H1 (cell line): Measurements from ENCODE around the gene ITIH4. TPM values are rescaled to one million over a fixed set of nuclear protein-coding genes. Genes with fewer than 3 reads are reported as not detected.

ENCODE experiments used
- CTCF ChIA-PET: fragments of 300-600 bp; sonication (Branson Sonifier 250); formaldehyde crosslinking; loops from one replicate; lab custom pipeline; 2021; ENCODE audit not compliant: partially characterized antibody; lab: Charles Lee
- POLR2A ChIA-PET: fragments of 300-600 bp; sonication (Branson Sonifier 250); formaldehyde crosslinking; loops from one replicate; lab custom pipeline; 2021; ENCODE audit warnings: inconsistent platforms; ENCODE audit not compliant: partially characterized antibody; lab: Charles Lee
- DNase-seq, 2 experiments: peaks; one replicate each; pipeline versions ENCODE4 v3.0.0 to v3.0.0-alpha.2; 2010 to 2022; ENCODE audit warnings: low spot score in 2 of 2, low read depth in 1 of 2, mixed read lengths in 1 of 2
- FAIRE-seq: peaks from 2 replicates; lab custom pipeline; 2011; peaks lifted over from hg19 to GRCh38; lab: Jason Lieb, UNC
- H2AFZ ChIP-seq: 2 replicates; pipeline ENCODE4 v1.8.1; 2012; ENCODE audit warnings: low read length, inconsistent platforms
- H2AK5ac ChIP-seq: 2 replicates; pipeline ENCODE4 v1.6.1; 2013; ENCODE audit warnings: low read depth, low read length
- H2BK120ac ChIP-seq: replicated peaks from 2 replicates; pipeline ENCODE3; 2013; ENCODE audit warnings: low read depth, low read length, inconsistent platforms
- H2BK12ac ChIP-seq: 2 replicates; pipeline ENCODE4 v1.6.1; 2013; ENCODE audit warnings: low read depth, low read length
- H2BK15ac ChIP-seq: 2 replicates; pipeline ENCODE4 v1.6.1; 2013; ENCODE audit warnings: low read length
- H2BK20ac ChIP-seq: 2 replicates; pipeline ENCODE4 v1.6.1; 2013; ENCODE audit warnings: low read length
- H2BK5ac ChIP-seq: 2 replicates; pipeline ENCODE4 v1.6.1; 2013; ENCODE audit warnings: low read depth, low read length
- H3K14ac ChIP-seq: 2 replicates; pipeline ENCODE4 v1.6.1; 2013; ENCODE audit warnings: inconsistent platforms; ENCODE audit not compliant: insufficient read length
- H3K18ac ChIP-seq: 2 replicates; pipeline ENCODE4 v1.6.1; 2013; ENCODE audit warnings: low read length; ENCODE audit errors: extremely low read depth
- H3K23ac ChIP-seq: 2 replicates; pipeline ENCODE4 v1.6.1; 2013; ENCODE audit warnings: inconsistent platforms; ENCODE audit not compliant: insufficient read length
- H3K23me2 ChIP-seq: 2 replicates; pipeline ENCODE4 v1.6.1; 2013; ENCODE audit warnings: low read depth, low read length
- H3K27ac ChIP-seq: 2 replicates; pipeline ENCODE4 v1.6.1; 2011; ENCODE audit warnings: low read depth, low read length, inconsistent platforms
- H3K27me3 ChIP-seq, 4 experiments: replicated peaks in 1 of 4; 1 replicate in 1 of 4; 2 replicates in 3 of 4; pipeline versions ENCODE4 v1.6.1 to v1.8.1; 2011 to 2013; ENCODE audit warnings: low read length in 3 of 4, mild to moderate bottlenecking in 3 of 4, inconsistent platforms in 2 of 4, mixed read lengths in 2 of 4, moderate library complexity in 1 of 4; ENCODE audit not compliant: control insufficient read depth in 3 of 4, insufficient read depth in 3 of 4; ENCODE audit errors: extremely low read depth in 1 of 4
- H3K36me3 ChIP-seq, 4 experiments: 2 replicates each; pipeline versions ENCODE4 v1.6.1 to v1.8.1; 2011 to 2013; ENCODE audit warnings: mild to moderate bottlenecking in 4 of 4, low read length in 3 of 4, moderate library complexity in 2 of 4, control low read depth in 1 of 4, inconsistent platforms in 1 of 4; ENCODE audit not compliant: insufficient read depth in 4 of 4, control insufficient read depth in 2 of 4
- H3K4ac ChIP-seq: replicated peaks from 2 replicates; pipeline ENCODE3; 2013; ENCODE audit warnings: low read length, low read depth, mixed read lengths, inconsistent platforms; ENCODE audit not compliant: insufficient read length
- H3K4me1 ChIP-seq, 4 experiments: replicated peaks in 1 of 4; 1 replicate in 1 of 4; 2 replicates in 3 of 4; pipeline versions ENCODE4 v1.6.1 to v1.8.1; 2011 to 2013; ENCODE audit warnings: low read length in 3 of 4, inconsistent platforms in 2 of 4, mixed read lengths in 1 of 4; ENCODE audit not compliant: insufficient read depth in 4 of 4, control insufficient read depth in 3 of 4
- H3K4me2 ChIP-seq, 2 experiments: 2 replicates each; pipeline versions ENCODE4 v1.6.1 to v1.8.1; 2011 to 2013; ENCODE audit warnings: low read depth in 2 of 2, low read length in 2 of 2, control low read depth in 1 of 2, inconsistent platforms in 1 of 2, mild to moderate bottlenecking in 1 of 2; ENCODE audit not compliant: insufficient read depth in 1 of 2
- H3K4me3 ChIP-seq, 4 experiments: fragments of 200-600, 300-600 bp in 1 of 4; sonication (generic), shearing (Covaris generic), sonication (Bioruptor Twin) in 1 of 4; 2 replicates each; pipeline versions ENCODE4 v1.5.1 to v1.8.1; 2011 to 2016; ENCODE audit warnings: low read length in 4 of 4, low read depth in 3 of 4, control low read depth in 2 of 4, inconsistent platforms in 2 of 4, mild to moderate bottlenecking in 2 of 4, mixed read lengths in 1 of 4, moderate library complexity in 1 of 4; ENCODE audit not compliant: insufficient read depth in 2 of 4; ENCODE audit errors: extremely low read depth in 1 of 4
- H3K56ac ChIP-seq: replicated peaks from 2 replicates; pipeline ENCODE3; 2013; ENCODE audit warnings: low read depth, mild to moderate bottlenecking, mixed read lengths, low read length, inconsistent platforms; ENCODE audit not compliant: insufficient read length
- H3K79me1 ChIP-seq: 2 replicates; pipeline ENCODE4 v1.6.1; 2013; ENCODE audit warnings: low read depth, low read length, control low read depth
- H3K79me2 ChIP-seq, 2 experiments: 2 replicates each; pipeline versions ENCODE4 v1.6.1 to v1.8.1; 2012 to 2013; ENCODE audit warnings: low read length in 2 of 2, mild to moderate bottlenecking in 2 of 2, inconsistent platforms in 1 of 2; ENCODE audit not compliant: insufficient read depth in 2 of 2, control insufficient read depth in 1 of 2
- H3K9ac ChIP-seq, 4 experiments: replicated peaks in 1 of 4; 1 replicate in 1 of 4; 2 replicates in 3 of 4; pipeline versions ENCODE4 v1.6.1 to v1.8.1; 2011 to 2013; ENCODE audit warnings: low read depth in 3 of 4, low read length in 3 of 4, control low read depth in 2 of 4, mild to moderate bottlenecking in 2 of 4, moderate library complexity in 2 of 4, inconsistent platforms in 1 of 4; ENCODE audit errors: extremely low read depth in 1 of 4
- H3K9me3 ChIP-seq, 2 experiments: 2 replicates each; pipeline versions ENCODE4 v1.6.1 to v1.8.1; 2012 to 2013; ENCODE audit warnings: mild to moderate bottlenecking in 2 of 2, moderate library complexity in 2 of 2, control low read depth in 1 of 2, inconsistent platforms in 1 of 2, low read depth in 1 of 2, low read length in 1 of 2, mixed read lengths in 1 of 2; ENCODE audit not compliant: insufficient read depth in 2 of 2
- H4K20me1 ChIP-seq, 2 experiments: replicated peaks in 1 of 2; 2 replicates each; pipeline versions ENCODE3 to v1.8.1; 2011 to 2013; ENCODE audit warnings: inconsistent platforms in 2 of 2, low read length in 2 of 2, mild to moderate bottlenecking in 1 of 2; ENCODE audit not compliant: insufficient read depth in 2 of 2, control insufficient read depth in 1 of 2
- H4K5ac ChIP-seq: 2 replicates; pipeline ENCODE4 v1.6.1; 2013; ENCODE audit warnings: low read length, low read depth, mixed read lengths, inconsistent platforms; ENCODE audit not compliant: insufficient read length
- H4K8ac ChIP-seq: 2 replicates; pipeline ENCODE4 v1.8.0; 2013; ENCODE audit warnings: mild to moderate bottlenecking, moderate library complexity, low read length, inconsistent platforms; ENCODE audit not compliant: insufficient read depth; ENCODE audit errors: extremely low read depth
- H4K91ac ChIP-seq: replicated peaks from 2 replicates; pipeline ENCODE3; 2013; ENCODE audit warnings: low read length, mixed read lengths, inconsistent platforms; ENCODE audit not compliant: insufficient read length
- BRCA1 ChIP-seq: IDR thresholded peaks from 2 replicates; pipeline ENCODE4 v1.6.1; 2012; ENCODE audit warnings: low read depth, low read length, improper control_type of control experiment
- CTBP2 ChIP-seq: IDR thresholded peaks from 2 replicates; pipeline ENCODE4 v1.7.0; 2011; ENCODE audit warnings: borderline replicate concordance, mild to moderate bottlenecking, moderate library complexity, mixed read lengths, low read length; ENCODE audit not compliant: insufficient read depth, insufficient read length
- MAFK ChIP-seq: IDR thresholded peaks from 2 replicates; pipeline ENCODE4 v1.6.1; 2012; ENCODE audit warnings: low read depth, mild to moderate bottlenecking, improper control_type of control experiment, low read length
- SIN3A ChIP-seq, 2 experiments: IDR thresholded peaks in 1 of 2; conservative IDR thresholded peaks in 1 of 2; 2 replicates each; pipeline ENCODE4 v1.6.1; 2011 to 2012; ENCODE audit warnings: low read length in 2 of 2, improper control_type of control experiment in 1 of 2, low read depth in 1 of 2, mild to moderate bottlenecking in 1 of 2
- WGBS, 2 experiments: shearing (Covaris generic) in 1 of 2; methylation state at CpG; one replicate each; pipeline versions ENCODE4 v1.1.6 to v1.1.7; 2013 to 2015; ENCODE audit warnings: low lambda C conversion rate in 2 of 2, mixed read lengths in 2 of 2, inconsistent platforms in 1 of 2, low coverage in 1 of 2, missing lambda C conversion rate in 1 of 2; ENCODE audit not compliant: insufficient replicate concordance in 2 of 2, insufficient coverage in 1 of 2, insufficient read length in 1 of 2; ENCODE audit errors: extremely low coverage in 1 of 2, missing lambda C conversion rate in 1 of 2; 5-methylcytosine and 5-hydroxymethylcytosine counted together
- polyA plus RNA-seq, 7 experiments: library from polyadenylated mRNA; depleted of rRNA in 3 of 7; stranded (reverse) in 5 of 7; unstranded in 2 of 7; fragments of >200 nt in 5 of 7; fragments of 200-250 nt in 2 of 7; gene quantifications; 1 replicate in 5 of 7; 2 replicates in 1 of 7; 4 replicates in 1 of 7; pipeline versions ENCODE4 v1.2.1 to v1.2.3, GENCODE V29; 2011 to 2013; ENCODE audit warnings: missing spikeins in 2 of 7, mixed read lengths in 2 of 7
- total RNA-seq: library from RNA; stranded (reverse); fragmentation: NEBNext Ultra II Directional; extraction: Animal tissue kit (Norgen Biotek cat#: 25700); gene quantifications from 2 replicates; pipeline ENCODE4 v1.2.1, GENCODE V29; 2021

The ITIH4 gene
- total and polyA plus RNA-seq, 2 of the 8 experiments (the other 6 are each of a cell fraction or from before 2014, with no cell fraction given) = 3.4 to 3.7 TPM

DNA sequence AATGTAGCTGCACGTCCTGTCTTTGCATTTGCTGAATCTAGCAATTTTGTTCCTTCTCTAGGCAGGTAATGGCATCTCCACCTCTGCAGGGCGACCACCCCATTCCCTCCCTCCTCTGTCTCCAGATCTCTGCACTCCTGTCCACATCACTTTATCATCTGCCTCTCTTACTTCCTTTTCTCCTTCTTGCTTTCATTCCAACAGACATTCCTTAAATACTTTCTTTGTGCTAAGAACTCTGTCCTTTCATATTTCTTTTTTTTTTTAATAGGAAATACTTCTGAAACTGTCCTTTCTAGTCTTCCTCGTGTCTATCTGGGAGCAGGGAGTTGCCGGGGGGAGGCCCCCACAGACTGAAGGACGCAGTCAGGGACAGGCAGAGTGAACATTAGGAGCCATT, 28.6 kb downstream of the ITIH4 start:
- Histone ChIP-seq H3K18ac (no peak overlapping the region), H3K4me1 (no peaks in the 10 kb centered on the region), H3K36me3 (no peaks in the 10 kb centered on the region), H3K4me3 (no peak overlapping the region), H2BK15ac (no peak overlapping the region), H4K91ac (no peak overlapping the region), H2AK5ac (no peak overlapping the region), H3K4me2 (no peak overlapping the region), H3K14ac (no peak overlapping the region), H2BK120ac (no peak overlapping the region), H3K79me1 (no peaks in the 10 kb centered on the region), H2BK20ac (no peak overlapping the region), H3K79me2 (no peaks in the 10 kb centered on the region), H3K27ac (no peak overlapping the region), H2AFZ (no peak overlapping the region), H3K4ac (no peak overlapping the region), H2BK12ac (no peak overlapping the region), H4K8ac (no peak overlapping the region), H2BK5ac (no peak overlapping the region), H3K27me3 (no peaks in the 10 kb centered on the region), H4K20me1 (peaks cover 0 to 2% of the 10 kb centered on the region in 2 experiments), H3K56ac (no peak overlapping the region), H3K9ac (no peak overlapping the region), H4K5ac (no peak overlapping the region), H3K23me2 (no peaks in the 10 kb centered on the region), H3K23ac (no peak overlapping the region), H3K9me3 (no peaks in the 10 kb centered on the region)
- no peak for TF ChIP-seq BRCA1
- no peak for TF ChIP-seq CTBP2
- TF ChIP-seq MAFK = no peak
- no peak for TF ChIP-seq SIN3A (conservative IDR thresholded peaks at IDR 0.05 in 1 of 2, IDR thresholded peaks at IDR 0.05 in 1 of 2; ENCODE audit: low read depth in 1 of 2, low read length in 2 of 2)
- no peak for DNase-seq
- ChIA-PET POLR2A (interaction anchor here (1.8 kb wide), 1 partner anchor 19 kb away, joined by 5 read pairs; no protein-coding TSS in a partner anchor), CTCF (interaction anchor here (1.4 to 3.9 kb wide), 4 partner anchors 8 to 19 kb away, joined by 3 to 43 read pairs (median 7); partner anchors contain the start of gene ITIH3)
- FAIRE-seq = no peak
- 87% methylated on average over 5 of the region's 5 CpGs; no CpG with 5 or more reads in 1 of the 2 experiments for WGBS, 2 experiments
